GM12874 (cell line): ENCODE data around the gene ITPR1.

Experiments used
- CTCF ChIP-seq: IDR thresholded peaks from 2 replicates; pipeline ENCODE4 v1.5.1; 2011; ENCODE audit warnings: low read depth, mild to moderate bottlenecking, control low read depth, low read length, moderate library complexity; ENCODE audit not compliant: insufficient read depth

The ITPR1 gene

GRCh38 chr3:4461468-4462090 is 31.6 kb upstream of the ITPR1 start:
- TF ChIP-seq CTCF = no peak

- no peak for TF ChIP-seq CTCF
Measured at GRCh38 chr3:4462369-4463040, 30.6 kb upstream of the ITPR1 start.

- no peak for TF ChIP-seq CTCF
Measured at GRCh38 chr3:4464576-4464975, 28.6 kb upstream of the ITPR1 start.

GRCh38 chr3:4466741-4467521 is 26.2 kb upstream of the ITPR1 start, which contains the start of gene SUMF1:
Gene SUMF1 (minus strand): TSS chr3:4467269. CDS start chr3:4467245, 24 bp downstream.
- no peak for TF ChIP-seq CTCF

GRCh38 chr3:4467522-4467867 is 25.7 kb upstream of the ITPR1 start:
- TF ChIP-seq CTCF = no peak

GRCh38 chr3:4471907-4472306 is 21.2 kb upstream of the ITPR1 start:
- no peak for TF ChIP-seq CTCF

- no peak for TF ChIP-seq CTCF
Measured at GRCh38 chr3:4472312-4472711, 20.8 kb upstream of the ITPR1 start.
